HepG2 (cell line): ENCODE results near the gene PRR12. TPM values are rescaled to one million over a fixed set of nuclear protein-coding genes. Genes with fewer than 3 reads are reported as not detected.

ENCODE experiments used
- ARHGAP35 ChIP-seq: sonication (generic); formaldehyde crosslinking; IDR thresholded peaks from 2 replicates; pipeline ENCODE4 v1.9.0; 2022; ENCODE audit warnings: mild to moderate bottlenecking, inconsistent platforms, moderate library complexity, missing genetic modification reagents, borderline replicate concordance
- CENPT ChIP-seq: sonication (generic); formaldehyde crosslinking; IDR thresholded peaks from 2 replicates; pipeline ENCODE4 v1.8.0; 2022; ENCODE audit warnings: low read depth, mild to moderate bottlenecking, moderate library complexity, missing genetic modification reagents
- GLI4 ChIP-seq: sonication (generic); formaldehyde crosslinking; IDR thresholded peaks from 2 replicates; pipeline ENCODE4 v1.5.1; 2020; ENCODE audit warnings: missing genetic modification reagents, mild to moderate bottlenecking, moderate library complexity, borderline replicate concordance
- HES4 ChIP-seq: sonication (generic); formaldehyde crosslinking; IDR thresholded peaks from 2 replicates; pipeline ENCODE4 v1.9.0; 2021; ENCODE audit warnings: mild to moderate bottlenecking, missing genetic modification reagents, borderline replicate concordance
- HNRNPK ChIP-seq: fragments of 200-400 bp; formaldehyde crosslinking; IDR thresholded peaks from 2 replicates; pipeline ENCODE4 v1.6.1; 2018; ENCODE audit warnings: low read length, low read depth, moderate library complexity, mild to moderate bottlenecking; ENCODE audit not compliant: poor library complexity, severe bottlenecking
- HNRNPL ChIP-seq: fragments of 200-400 bp; formaldehyde crosslinking; IDR thresholded peaks from 2 replicates; pipeline ENCODE4 v1.6.1; 2017; ENCODE audit warnings: mild to moderate bottlenecking, low read depth, low read length
- KDM6A ChIP-seq: IDR thresholded peaks from 2 replicates; pipeline ENCODE4 v1.6.1; 2016; ENCODE audit warnings: low read depth
- KMT2B ChIP-seq: IDR thresholded peaks from 2 replicates; pipeline ENCODE4 v1.6.1; 2016; ENCODE audit warnings: missing genetic modification reagents, missing compliant biosample characterization
- RAD21 ChIP-seq: fragments of 450-650 bp; formaldehyde crosslinking; IDR thresholded peaks from 2 replicates; pipeline ENCODE4 v1.5.0; 2020; ENCODE audit warnings: mild to moderate bottlenecking
- RXRB ChIP-seq: IDR thresholded peaks from 2 replicates; pipeline ENCODE4 v1.6.1; 2016; ENCODE audit warnings: borderline replicate concordance, missing genetic modification reagents, missing compliant biosample characterization
- SP5 ChIP-seq: IDR thresholded peaks from 2 replicates; pipeline ENCODE4 v1.6.1; 2016; ENCODE audit warnings: low read depth, borderline replicate concordance
- SRSF1 ChIP-seq: fragments of 200-400 bp; formaldehyde crosslinking; optimal IDR thresholded peaks from 2 replicates; pipeline ENCODE3; 2017; ENCODE audit warnings: mild to moderate bottlenecking, low read depth, low read length, moderate library complexity
- ZC3H13 ChIP-seq: sonication (generic); formaldehyde crosslinking; IDR thresholded peaks from 2 replicates; pipeline ENCODE4 v1.8.1; 2023; ENCODE audit warnings: mild to moderate bottlenecking, missing genetic modification reagents, moderate library complexity
- ZNF225 ChIP-seq: sonication (generic); formaldehyde crosslinking; IDR thresholded peaks from 2 replicates; pipeline ENCODE4 v1.4.0; 2020; ENCODE audit warnings: mild to moderate bottlenecking, missing genetic modification reagents
- ZNF251 ChIP-seq: sonication (generic); formaldehyde crosslinking; IDR thresholded peaks from 2 replicates; pipeline ENCODE4 v1.9.0; 2021; ENCODE audit warnings: mild to moderate bottlenecking, missing genetic modification reagents
- ZNF333 ChIP-seq: sonication (generic); formaldehyde crosslinking; IDR thresholded peaks from 2 replicates; pipeline ENCODE4 v1.4.0; 2020; ENCODE audit warnings: mild to moderate bottlenecking, missing genetic modification reagents, borderline replicate concordance
- ZNF557 ChIP-seq: sonication (generic); formaldehyde crosslinking; IDR thresholded peaks from 2 replicates; pipeline ENCODE4 v1.4.0; 2020; ENCODE audit warnings: missing genetic modification reagents
- ZNF644 ChIP-seq: IDR thresholded peaks from 2 replicates; pipeline ENCODE4 v1.6.1; 2016; ENCODE audit warnings: low read depth
- polyA plus RNA-seq, 8 experiments: library from polyadenylated mRNA; depleted of rRNA in 3 of 8; stranded (reverse) in 7 of 8; unstranded in 1 of 8; fragments of >200 nt; fragmentation: Illumina TruSeq in 4 of 8; extraction: Trizol in 4 of 8; gene quantifications; 2 replicates each; pipeline versions ENCODE4 v1.2.1 to v1.2.3, GENCODE V29; 2011 to 2016; ENCODE audit warnings: low read depth in 4 of 8, missing spikeins in 1 of 8, mixed read lengths in 1 of 8; ENCODE audit not compliant: insufficient read depth in 1 of 8
- total RNA-seq, 5 experiments: library from RNA; depleted of rRNA; stranded (reverse); fragments of >200 nt; fragmentation: Illumina TruSeq; extraction: Trizol; gene quantifications; 2 replicates each; pipeline ENCODE4 v1.2.3, GENCODE V29; 2016; ENCODE audit warnings: low read depth in 1 of 5
- TF ChIP-seq, protein P1 (sequence below): IDR thresholded peaks from 2 replicates; pipeline ENCODE4 v1.6.1; 2016; ENCODE audit warnings: low read depth, control low read depth
- TF ChIP-seq, protein P2 (sequence below), 2 experiments: sonication (generic) in 1 of 2; formaldehyde crosslinking in 1 of 2; IDR thresholded peaks; 2 replicates each; pipeline versions ENCODE4 v1.4.0 to v1.6.1; 2018 to 2020; ENCODE audit warnings: missing genetic modification reagents in 2 of 2, borderline replicate concordance in 1 of 2, low read depth in 1 of 2, mild to moderate bottlenecking in 1 of 2, missing biosample characterization in 1 of 2
- TF ChIP-seq, protein P3 (sequence below): sonication (generic); formaldehyde crosslinking; IDR thresholded peaks from 2 replicates; pipeline ENCODE4 v1.4.0; 2020; ENCODE audit warnings: mild to moderate bottlenecking, missing genetic modification reagents
- TF ChIP-seq, protein P4 (sequence below): sonication (generic); formaldehyde crosslinking; IDR thresholded peaks from 2 replicates; pipeline ENCODE4 v1.5.1; 2020; ENCODE audit warnings: missing genetic modification reagents, mild to moderate bottlenecking, borderline replicate concordance

The PRR12 gene
- total and polyA plus RNA-seq, 2 of the 13 experiments (the other 11 are each of a cell fraction or from before 2014, with no cell fraction given) = 0.62 to 1.5 TPM

DNA sequence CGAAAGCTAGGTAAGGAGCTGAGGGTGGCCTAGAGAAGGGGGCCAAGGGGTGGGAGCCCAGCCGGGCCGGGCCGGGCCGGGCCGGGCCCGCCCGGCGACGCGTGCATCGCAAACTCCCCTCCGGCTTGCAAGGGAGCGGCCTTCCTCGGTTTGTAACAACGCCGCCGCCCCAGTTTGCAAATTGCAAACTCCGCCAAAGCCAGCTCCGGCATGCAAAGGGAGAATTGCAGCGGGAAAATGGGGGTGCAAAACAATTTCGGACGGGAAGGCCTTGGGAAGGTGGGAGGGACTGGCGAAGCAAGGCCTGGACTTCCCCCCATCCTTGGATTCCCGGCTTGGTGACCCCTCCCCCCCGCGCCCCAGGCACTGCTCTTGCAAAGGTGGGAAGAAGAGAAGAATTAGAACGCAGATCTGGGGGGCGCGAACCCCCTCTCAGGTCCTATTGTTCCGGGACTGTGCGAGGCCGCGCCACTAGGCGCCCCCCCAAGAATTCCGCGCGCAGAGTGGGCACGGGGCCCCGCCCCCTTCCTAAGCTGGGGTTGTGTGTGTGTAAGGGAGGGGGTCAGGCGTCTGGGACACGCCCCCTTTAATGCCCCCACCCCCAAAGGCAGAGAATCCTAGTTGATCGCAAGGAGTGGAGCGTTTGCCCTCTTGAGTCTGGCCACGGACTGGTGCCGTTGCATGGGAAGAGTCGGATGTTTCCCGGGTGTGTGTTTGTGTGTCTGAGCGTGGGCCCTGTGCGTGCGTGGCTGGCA is 926 bp downstream of the PRR12 start (continued):
- TF ChIP-seq KMT2B (CRISPR knock-in tag) (no peak), ZNF333 (CRISPR knock-in tag) (peak; percentile 42; the same call in 1 of the 2 replicates), ZC3H13 (CRISPR knock-in tag) (0 out of 2 replicates have a peak, but pooled peaks have one; percentile 57), ZNF644 (CRISPR knock-in tag) (no peak), HNRNPK (no peak), RAD21 (CRISPR knock-in tag) (no peak), GLI4 (CRISPR knock-in tag) (no peak), ZNF251 (CRISPR knock-in tag) (no peak), ARHGAP35 (CRISPR knock-in tag) (no peak), HNRNPL (0 out of 2 replicates have a peak, but pooled peaks have one; percentile 32), ZNF225 (CRISPR knock-in tag) (no peak; the same call in 1 of the 2 replicates), SP5 (peak; percentile 7; the same call in 1 of the 2 replicates), KDM6A (CRISPR knock-in tag) (no peak), RXRB (CRISPR knock-in tag) (no peak), ZNF557 (CRISPR knock-in tag) (no peak), CENPT (CRISPR knock-in tag) (no peak), SRSF1 (peak; percentile 84), HES4 (peak; percentile 21; the same call in 1 of the 2 replicates)
- TF ChIP-seq, protein P1, sequence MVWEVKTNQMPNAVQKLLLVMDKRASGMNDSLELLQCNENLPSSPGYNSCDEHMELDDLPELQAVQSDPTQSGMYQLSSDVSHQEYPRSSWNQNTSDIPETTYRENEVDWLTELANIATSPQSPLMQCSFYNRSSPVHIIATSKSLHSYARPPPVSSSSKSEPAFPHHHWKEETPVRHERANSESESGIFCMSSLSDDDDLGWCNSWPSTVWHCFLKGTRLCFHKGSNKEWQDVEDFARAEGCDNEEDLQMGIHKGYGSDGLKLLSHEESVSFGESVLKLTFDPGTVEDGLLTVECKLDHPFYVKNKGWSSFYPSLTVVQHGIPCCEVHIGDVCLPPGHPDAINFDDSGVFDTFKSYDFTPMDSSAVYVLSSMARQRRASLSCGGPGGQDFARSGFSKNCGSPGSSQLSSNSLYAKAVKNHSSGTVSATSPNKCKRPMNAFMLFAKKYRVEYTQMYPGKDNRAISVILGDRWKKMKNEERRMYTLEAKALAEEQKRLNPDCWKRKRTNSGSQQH = no peak
- TF ChIP-seq, protein P2, sequence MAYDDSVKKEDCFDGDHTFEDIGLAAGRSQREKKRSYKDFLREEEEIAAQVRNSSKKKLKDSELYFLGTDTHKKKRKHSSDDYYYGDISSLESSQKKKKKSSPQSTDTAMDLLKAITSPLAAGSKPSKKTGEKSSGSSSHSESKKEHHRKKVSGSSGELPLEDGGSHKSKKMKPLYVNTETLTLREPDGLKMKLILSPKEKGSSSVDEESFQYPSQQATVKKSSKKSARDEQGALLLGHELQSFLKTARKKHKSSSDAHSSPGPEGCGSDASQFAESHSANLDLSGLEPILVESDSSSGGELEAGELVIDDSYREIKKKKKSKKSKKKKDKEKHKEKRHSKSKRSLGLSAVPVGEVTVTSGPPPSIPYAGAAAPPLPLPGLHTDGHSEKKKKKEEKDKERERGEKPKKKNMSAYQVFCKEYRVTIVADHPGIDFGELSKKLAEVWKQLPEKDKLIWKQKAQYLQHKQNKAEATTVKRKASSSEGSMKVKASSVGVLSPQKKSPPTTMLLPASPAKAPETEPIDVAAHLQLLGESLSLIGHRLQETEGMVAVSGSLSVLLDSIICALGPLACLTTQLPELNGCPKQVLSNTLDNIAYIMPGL (CRISPR knock-in tag; IDR thresholded peaks at IDR 0.05; ENCODE audit: borderline replicate concordance in 1 of 2, low read depth in 1 of 2) = no peak
- TF ChIP-seq, protein P3, sequence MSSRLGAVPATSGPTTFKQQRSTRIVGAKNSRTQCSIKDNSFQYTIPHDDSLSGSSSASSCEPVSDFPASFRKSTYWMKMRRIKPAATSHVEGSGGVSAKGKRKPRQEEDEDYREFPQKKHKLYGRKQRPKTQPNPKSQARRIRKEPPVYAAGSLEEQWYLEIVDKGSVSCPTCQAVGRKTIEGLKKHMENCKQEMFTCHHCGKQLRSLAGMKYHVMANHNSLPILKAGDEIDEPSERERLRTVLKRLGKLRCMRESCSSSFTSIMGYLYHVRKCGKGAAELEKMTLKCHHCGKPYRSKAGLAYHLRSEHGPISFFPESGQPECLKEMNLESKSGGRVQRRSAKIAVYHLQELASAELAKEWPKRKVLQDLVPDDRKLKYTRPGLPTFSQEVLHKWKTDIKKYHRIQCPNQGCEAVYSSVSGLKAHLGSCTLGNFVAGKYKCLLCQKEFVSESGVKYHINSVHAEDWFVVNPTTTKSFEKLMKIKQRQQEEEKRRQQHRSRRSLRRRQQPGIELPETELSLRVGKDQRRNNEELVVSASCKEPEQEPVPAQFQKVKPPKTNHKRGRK (CRISPR knock-in tag) = no peak
- TF ChIP-seq, protein P4, sequence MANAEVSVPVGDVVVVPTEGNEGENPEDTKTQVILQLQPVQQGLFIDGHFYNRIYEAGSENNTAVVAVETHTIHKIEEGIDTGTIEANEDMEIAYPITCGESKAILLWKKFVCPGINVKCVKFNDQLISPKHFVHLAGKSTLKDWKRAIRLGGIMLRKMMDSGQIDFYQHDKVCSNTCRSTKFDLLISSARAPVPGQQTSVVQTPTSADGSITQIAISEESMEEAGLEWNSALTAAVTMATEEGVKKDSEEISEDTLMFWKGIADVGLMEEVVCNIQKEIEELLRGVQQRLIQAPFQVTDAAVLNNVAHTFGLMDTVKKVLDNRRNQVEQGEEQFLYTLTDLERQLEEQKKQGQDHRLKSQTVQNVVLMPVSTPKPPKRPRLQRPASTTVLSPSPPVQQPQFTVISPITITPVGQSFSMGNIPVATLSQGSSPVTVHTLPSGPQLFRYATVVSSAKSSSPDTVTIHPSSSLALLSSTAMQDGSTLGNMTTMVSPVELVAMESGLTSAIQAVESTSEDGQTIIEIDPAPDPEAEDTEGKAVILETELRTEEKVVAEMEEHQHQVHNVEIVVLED (CRISPR knock-in tag) = no peak
